Measurements from ENCODE around the gene SULF2. TPM values are rescaled to one million over a fixed set of nuclear protein-coding genes. Genes with fewer than 3 reads are reported as not detected.

SULF2 gene
- total RNA-seq, 2 donors from 2014 or later = 9.1 to 34.3 TPM

- intact Hi-C loops (cut with DNase I) = no loop called here
- no peaks in the 10 kb centered on the region for H3K9me3 ChIP-seq
- ATAC-seq = no peak
Observed at GRCh38 chr20:47821481-47822100, 36.3 kb upstream of the SULF2 start.

GRCh38 chr20:47818996-47819609, 33.8 kb upstream of the SULF2 start:
- peaks cover 0 to 8% (median 0%) of the 10 kb centered on the region in 3 donors for H3K9me3 ChIP-seq
- DNase-seq = no peak
- intact Hi-C loops (cut with DNase I) = no loop called here
- no peaks in the 10 kb centered on the region for H3K36me3 ChIP-seq (replicated peaks in 1 of 2; ENCODE audit: insufficient read depth in 1 of 2, low read depth in 2 of 2)
- TF ChIP-seq POLR2A (IDR thresholded peaks at IDR 0.05) (no peak), CTCF (IDR thresholded peaks at IDR 0.05) (no peak)
- 33 to 37% methylated on average over 10 to 14 of the region's 14 CpGs for WGBS, 2 donors
- no peak overlapping the region for H3K4me3 ChIP-seq
- no peak overlapping the region for H3K27ac ChIP-seq
- ATAC-seq = no peak
- H3K27me3 ChIP-seq = no peaks in the 10 kb centered on the region
- H3K4me1 ChIP-seq = no peaks in the 10 kb centered on the region

More at GRCh38 chr20:47821481-47822100, 36.3 kb upstream of the SULF2 start:
- no peaks in the 10 kb centered on the region for H3K4me1 ChIP-seq
- TF ChIP-seq CTCF (IDR thresholded peaks at IDR 0.05) = no peak
- TF ChIP-seq POLR2A (IDR thresholded peaks at IDR 0.05) = no peak
- H3K36me3 ChIP-seq (replicated peaks in 1 of 2; ENCODE audit: insufficient read depth in 1 of 2, low read depth in 2 of 2) = no peaks in the 10 kb centered on the region
- no peaks in the 10 kb centered on the region for H3K27me3 ChIP-seq
- 40 to 53% methylated on average over 13 of the region's 13 CpGs for WGBS, 2 donors
- H3K4me3 ChIP-seq = no peak overlapping the region
- no peak overlapping the region for H3K27ac ChIP-seq
- no peak for DNase-seq

GRCh38 chr20:47818466-47818865, 33.2 kb upstream of the SULF2 start:
- H3K27ac ChIP-seq = no peak overlapping the region
- 51 to 55% methylated on average over 7 of the region's 7 CpGs for WGBS, 2 donors
- no peaks in the 10 kb centered on the region for H3K27me3 ChIP-seq
- H3K9me3 ChIP-seq = peaks cover 0 to 8% (median 0%) of the 10 kb centered on the region in 3 donors
- no peaks in the 10 kb centered on the region for H3K36me3 ChIP-seq (replicated peaks in 1 of 2; ENCODE audit: insufficient read depth in 1 of 2, low read depth in 2 of 2)
- ATAC-seq (no peak), DNase-seq (no peak)
- no peak overlapping the region for H3K4me3 ChIP-seq
- intact Hi-C loops (cut with DNase I) = no loop called here
- no peaks in the 10 kb centered on the region for H3K4me1 ChIP-seq
- TF ChIP-seq POLR2A (IDR thresholded peaks at IDR 0.05) (no peak), CTCF (IDR thresholded peaks at IDR 0.05) (no peak)

- TF ChIP-seq CTCF (IDR thresholded peaks at IDR 0.05) = no peak
- no peak for TF ChIP-seq POLR2A (IDR thresholded peaks at IDR 0.05)
Observed at GRCh38 chr20:47818016-47818415, 32.7 kb upstream of the SULF2 start.

GRCh38 chr20:47817573-47817972, 32.3 kb upstream of the SULF2 start:
- Histone ChIP-seq H3K27me3 (no peaks in the 10 kb centered on the region), H3K4me3 (no peak overlapping the region), H3K9me3 (peaks cover 0 to 8% (median 0%) of the 10 kb centered on the region in 3 donors), H3K27ac (no peak overlapping the region), H3K4me1 (no peaks in the 10 kb centered on the region), H3K36me3 (replicated peaks in 1 of 2; ENCODE audit: insufficient read depth in 1 of 2, low read depth in 2 of 2) (no peaks in the 10 kb centered on the region)
- 51 to 61% methylated on average over 7 of the region's 7 CpGs for WGBS, 2 donors
- DNase-seq = no peak
- intact Hi-C loops (cut with DNase I) = no loop called here
- no peak for ATAC-seq
- no peak for TF ChIP-seq CTCF (IDR thresholded peaks at IDR 0.05)
- TF ChIP-seq POLR2A (IDR thresholded peaks at IDR 0.05) = no peak

More at GRCh38 chr20:47818016-47818415, 32.7 kb upstream of the SULF2 start:
- H3K4me3 ChIP-seq = no peak overlapping the region
- H3K27ac ChIP-seq = no peak overlapping the region
- ATAC-seq (no peak), DNase-seq (no peak)
- no peaks in the 10 kb centered on the region for H3K27me3 ChIP-seq
- H3K9me3 ChIP-seq = peaks cover 0 to 8% (median 0%) of the 10 kb centered on the region in 3 donors
- 36 to 37% methylated on average over 3 of the region's 3 CpGs for WGBS, 2 donors
- intact Hi-C loops (cut with DNase I) = no loop called here
- no peaks in the 10 kb centered on the region for H3K4me1 ChIP-seq
- no peaks in the 10 kb centered on the region for H3K36me3 ChIP-seq (replicated peaks in 1 of 2; ENCODE audit: insufficient read depth in 1 of 2, low read depth in 2 of 2)

Measured in body of pancreas (tissue), 4 donors.